ENCODE data around the gene CACNB3.

- TF ChIP-seq CTCF (IDR thresholded peaks at IDR 0.05; ENCODE audit: insufficient read depth, low read depth, low read length): no peak
- TF ChIP-seq EZH2 (IDR thresholded peaks at IDR 0.05; ENCODE audit: insufficient read depth, low read length): no peak
Observed at GRCh38 chr12:48857278-48857994, 39.1 kb downstream of the CACNB3 start.

Measured in astrocyte (in vitro differentiated cells and primary cell).